NT2/D1 (cell line): ENCODE data around the gene MICAL2.

Experiments used
- SUZ12 ChIP-seq: IDR thresholded peaks from 2 replicates; pipeline ENCODE4 v1.6.1; 2011; ENCODE audit not compliant: insufficient read length, insufficient read depth; ENCODE audit errors: extremely low read depth
- YY1 ChIP-seq: IDR thresholded peaks from 2 replicates; pipeline ENCODE4 v1.6.1; 2011; ENCODE audit not compliant: insufficient read length, insufficient read depth
- ZNF274 ChIP-seq: IDR thresholded peaks from 2 replicates; pipeline ENCODE4 v1.6.1; 2011; ENCODE audit warnings: mild to moderate bottlenecking, low read depth, low read length

GRCh38 chr11:12188548-12189317, 78.3 kb downstream of the MICAL2 start:
- TF ChIP-seq YY1 = no peak
- TF ChIP-seq ZNF274 = no peak
- TF ChIP-seq SUZ12 = no peak
